NCI-H1417 treated with DMSO at 0.1 percent for 48 hours (cell line): Measurements from ENCODE around the gene KNCN.

Source experiments
- DNase-seq: peaks from one replicate; lab custom pipeline; 2025; lab: John Stamatoyannopoulos, UW

KNCN gene

DNA sequence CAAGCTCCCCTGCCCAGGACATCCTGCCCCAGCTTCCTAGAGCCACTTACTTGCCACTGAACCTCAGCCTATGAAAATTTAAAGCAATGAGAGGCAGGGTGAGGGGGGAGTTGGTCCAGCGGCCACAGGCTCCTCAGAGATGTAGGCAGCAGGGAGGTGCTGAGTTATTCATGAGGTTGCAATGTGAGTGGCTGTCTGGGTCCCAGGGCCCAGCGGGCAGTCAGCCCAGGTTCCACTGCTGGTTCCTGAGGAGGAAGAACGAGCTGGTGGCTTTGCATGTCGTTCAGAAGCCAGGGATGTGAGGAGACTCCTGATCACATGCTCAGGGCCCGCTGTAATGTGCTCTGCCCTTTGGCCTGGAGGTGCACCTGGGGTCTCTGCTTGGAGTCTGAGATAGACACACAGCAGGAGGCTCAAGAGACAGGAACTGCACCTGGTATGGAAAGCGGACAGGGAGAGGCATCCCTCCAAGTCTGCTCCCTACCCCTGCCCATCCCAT, at the start of gene KNCN:
TSS of gene KNCN (minus strand) at position 51 of the 499 bp plus-strand sequence. CDS start 432 bp downstream, outside the sequence.
- no peak for DNase-seq

DNA sequence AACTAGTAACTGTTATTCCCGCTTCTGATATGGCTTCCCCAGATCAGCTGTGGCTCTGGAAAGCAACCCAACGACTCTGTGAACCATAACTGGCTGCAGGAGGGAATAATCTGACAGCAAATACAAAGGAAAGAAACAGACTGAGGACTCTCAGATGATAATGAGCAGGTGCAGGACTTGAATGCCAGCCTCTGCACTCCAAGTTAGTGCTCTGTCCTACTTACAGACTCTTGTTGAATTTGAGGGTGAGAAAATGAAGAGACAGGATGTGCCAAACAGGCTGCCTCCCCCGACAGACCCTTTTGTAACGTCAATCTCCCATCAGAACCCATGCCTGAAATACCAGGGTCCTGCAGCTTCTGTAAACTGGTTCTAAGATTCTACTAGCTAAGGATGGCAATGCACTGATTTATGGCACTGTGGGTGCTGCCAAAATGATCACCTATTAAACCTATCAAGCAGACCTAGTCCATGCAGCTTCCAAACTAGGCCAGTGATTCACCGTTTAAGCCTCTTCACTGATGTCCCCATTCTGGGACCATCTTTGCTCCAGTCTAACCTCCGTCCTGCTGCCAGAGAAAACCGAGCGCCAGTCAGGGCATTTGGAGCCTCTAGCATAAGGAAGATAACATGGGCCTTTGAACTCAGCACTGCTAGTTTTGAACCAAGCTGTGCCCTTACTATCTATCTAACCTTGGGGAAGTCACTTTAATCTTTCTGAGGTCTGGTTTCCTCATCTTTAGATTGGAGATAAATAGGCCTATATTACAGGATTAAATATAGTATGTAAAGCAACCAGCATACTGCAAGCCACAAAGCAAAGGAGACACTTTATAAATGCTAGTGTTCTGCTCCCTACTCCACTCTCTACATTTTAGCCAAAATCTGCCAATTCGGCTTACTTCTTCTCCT, 47.9 kb upstream of the KNCN start:
- no peak for DNase-seq

DNA sequence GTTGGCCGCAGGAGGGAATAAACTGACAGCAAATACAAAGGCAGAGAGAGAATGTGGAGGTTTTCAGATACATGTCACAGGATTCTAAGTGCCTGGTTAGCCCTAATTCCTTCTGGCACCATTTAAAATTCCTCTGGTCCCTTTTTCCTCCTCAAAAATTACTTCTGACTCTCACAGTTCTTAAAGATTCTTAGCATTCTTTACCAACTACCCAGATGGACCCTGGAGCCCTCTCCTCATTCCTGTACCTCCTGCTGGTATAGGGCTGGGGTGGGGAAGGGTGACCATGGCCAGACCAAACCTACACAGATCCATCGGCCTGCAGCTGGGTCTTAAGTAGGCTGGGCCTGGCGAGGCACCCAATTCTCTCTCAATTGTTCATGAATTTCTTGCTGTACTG, 45.4 kb upstream of the KNCN start:
- DNase-seq: no peak

DNA sequence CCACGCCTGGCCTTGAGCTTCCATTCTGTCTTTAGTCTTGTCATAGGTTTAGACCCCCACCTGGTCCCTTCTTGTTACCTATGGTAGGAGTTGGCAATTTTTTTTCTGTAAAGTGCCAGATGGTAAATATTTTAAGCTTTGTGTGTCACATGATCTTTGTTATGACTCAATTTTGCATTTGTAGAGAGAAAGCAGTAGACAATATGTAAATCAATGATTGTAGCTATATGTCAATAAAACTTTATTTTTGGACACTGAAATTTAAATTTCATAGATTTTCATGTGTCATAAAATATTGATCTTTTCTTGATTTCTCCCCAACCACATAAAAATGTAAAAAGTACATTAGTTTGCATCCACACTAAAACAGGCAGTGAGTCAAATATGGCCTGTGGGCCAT, 44.6 kb upstream of the KNCN start:
- no peak for DNase-seq

DNA sequence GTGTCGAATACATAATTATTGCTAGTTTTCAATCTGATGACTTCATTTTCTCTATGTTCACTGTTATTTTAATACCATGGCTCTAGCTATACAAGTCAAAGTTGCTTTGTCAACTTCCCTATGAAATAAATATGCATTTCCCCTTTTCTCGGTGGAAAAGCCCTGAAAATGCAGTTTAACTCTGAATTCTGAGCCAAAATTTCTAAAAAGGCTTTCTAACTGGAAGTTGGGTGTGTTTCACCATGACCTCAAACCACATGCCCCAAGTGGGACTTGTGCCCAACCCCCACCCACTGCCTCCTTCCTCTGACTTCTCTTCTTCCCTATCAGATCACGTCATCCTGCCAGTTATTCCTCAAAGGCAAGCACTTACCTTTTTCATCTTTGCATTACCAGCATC, 43.7 kb upstream of the KNCN start:
- no peak for DNase-seq

DNA sequence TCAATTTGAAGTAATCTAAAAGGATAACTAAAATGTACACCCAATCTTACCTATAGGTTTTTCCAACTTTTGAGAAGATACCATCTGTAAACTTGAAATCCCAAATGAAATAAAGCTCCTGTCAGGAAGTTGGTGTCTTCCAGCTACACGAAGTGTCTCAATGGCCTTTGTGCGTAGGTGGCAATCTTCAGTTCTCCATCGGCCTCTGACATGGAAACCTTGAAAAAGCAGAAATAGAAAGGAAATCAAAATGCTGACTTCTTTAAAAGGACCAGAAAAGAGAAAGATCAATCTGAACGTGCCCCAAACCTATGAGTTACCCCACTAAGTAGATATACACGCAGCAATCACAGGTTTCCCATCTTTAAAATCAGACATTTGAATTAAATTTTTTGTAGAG, 42.6 kb upstream of the KNCN start:
- DNase-seq: no peak

DNA sequence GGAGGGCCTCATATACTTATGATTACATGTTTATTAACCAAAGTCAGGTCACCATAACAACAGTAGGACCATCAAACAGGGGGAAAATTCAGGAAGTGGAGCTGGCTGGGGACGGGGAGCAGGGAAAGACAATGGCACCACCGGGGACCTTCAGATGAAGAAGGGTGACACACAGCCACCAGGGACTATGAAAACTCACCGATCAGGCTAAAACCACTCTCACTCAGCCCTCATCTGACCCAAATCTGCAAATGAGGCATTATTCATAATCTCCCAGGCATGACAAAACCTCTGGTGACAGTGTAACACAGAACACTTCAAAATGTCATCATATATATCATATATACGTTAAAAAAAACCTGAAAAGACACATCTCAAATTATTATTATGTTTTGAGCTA, 41.4 kb upstream of the KNCN start:
- no peak for DNase-seq

DNA sequence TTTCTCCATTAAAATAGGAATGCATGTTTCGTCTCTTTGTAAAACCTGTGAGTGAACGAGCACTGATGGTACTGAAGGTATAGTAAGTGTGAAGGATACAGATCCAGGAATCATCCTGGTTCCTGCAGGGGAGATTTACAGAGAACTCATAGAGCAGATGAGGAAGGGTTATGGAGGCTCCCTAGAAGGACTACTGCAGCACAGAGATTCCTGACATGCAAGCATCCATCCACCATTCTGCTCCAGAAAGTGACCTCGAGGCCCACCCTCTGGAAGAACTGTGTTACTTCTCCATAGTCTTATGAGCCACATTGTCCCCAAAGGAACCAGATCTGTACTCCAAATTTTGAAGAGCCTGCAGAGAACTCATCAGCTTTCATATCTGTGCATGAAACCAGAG, 38.1 kb upstream of the KNCN start:
- DNase-seq: no peak

DNA sequence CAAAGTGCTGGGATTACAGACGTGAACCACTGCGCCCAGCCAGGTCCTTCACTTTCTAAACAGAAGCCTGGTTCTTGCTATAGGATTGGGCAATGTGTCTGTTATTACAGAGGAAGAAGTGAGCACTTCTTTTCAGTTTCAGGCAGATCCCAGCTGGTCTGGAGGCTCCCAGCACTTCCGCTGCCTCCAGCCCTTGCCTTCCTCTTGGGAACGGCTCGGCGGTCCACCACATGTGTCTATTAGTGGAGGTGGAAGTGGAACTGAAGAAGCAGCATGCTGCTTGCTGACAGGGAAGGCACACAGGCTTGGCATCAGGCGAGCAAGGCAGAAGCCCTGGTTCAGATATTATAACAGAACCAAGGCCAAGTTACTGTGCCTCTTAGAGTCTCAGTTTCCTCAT, 35.6 kb upstream of the KNCN start:
- DNase-seq: no peak

DNA sequence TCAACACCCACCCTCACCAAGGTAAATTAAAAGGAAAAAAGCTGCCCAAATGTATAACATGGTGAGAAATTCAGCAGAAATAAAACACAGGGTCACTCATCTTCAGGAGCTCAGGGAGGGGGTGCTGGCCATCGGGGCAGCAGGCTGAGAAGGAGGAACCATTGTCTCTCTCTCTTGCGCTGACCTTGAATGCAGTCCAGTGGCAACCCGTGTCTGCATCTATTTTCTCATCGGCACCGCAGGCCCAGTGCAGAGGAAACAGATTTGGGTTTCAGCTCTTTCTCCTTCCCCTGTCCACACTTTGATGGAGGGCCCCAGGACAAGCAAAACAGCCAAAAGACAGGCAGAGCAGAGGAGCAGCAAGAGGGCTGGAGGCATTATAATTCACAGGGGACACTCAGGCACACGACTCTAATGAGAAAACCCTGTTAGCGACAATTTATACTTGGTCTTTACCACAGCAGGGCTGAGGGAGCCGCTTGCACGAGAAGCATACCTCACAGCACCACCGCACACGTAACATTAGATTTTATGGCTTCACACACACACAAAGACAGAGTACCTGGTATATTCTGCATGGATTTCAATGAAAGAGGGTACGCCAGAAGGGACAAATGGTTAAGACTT, 34.0 kb upstream of the KNCN start:
- DNase-seq: no peak

DNA sequence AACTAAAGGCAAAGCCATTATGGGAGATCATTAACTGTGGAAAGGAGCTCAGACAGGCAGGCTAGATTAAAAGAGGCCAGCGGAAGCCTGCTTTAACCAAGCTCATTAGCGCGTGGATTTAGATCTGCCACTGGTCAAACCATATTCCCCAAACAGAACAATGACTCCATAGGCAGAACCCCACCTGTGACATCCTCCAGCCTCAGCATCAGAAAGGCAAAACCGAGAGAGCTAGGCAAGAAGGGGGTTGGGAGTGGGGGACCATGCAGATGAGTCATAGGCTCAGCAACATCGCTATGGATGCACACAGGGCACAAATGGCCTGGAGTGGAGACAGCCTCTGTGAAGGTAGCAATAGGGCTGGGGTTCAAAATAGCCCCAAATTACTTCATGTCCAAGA, 32.0 kb upstream of the KNCN start:
- DNase-seq: no peak

DNA sequence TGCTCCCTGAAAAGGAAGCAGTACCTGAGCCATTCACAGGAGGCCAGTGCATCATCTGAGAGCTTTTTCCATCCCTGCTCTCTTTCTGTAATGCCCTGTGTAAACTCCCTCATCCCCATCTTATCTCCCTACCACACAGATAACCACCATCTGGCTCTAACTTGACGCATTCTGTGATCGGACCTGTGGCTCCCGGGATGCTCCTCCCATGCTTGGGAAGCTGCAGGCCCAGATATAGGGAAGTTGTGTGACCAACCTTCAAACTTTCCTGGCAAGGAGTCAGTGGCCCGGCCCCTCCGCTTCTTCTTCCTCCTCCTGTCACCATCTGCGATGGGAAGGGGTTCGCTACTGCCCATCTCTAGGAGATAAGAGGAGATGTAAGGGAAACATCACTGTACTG, 31.5 kb upstream of the KNCN start:
- no peak for DNase-seq

DNA sequence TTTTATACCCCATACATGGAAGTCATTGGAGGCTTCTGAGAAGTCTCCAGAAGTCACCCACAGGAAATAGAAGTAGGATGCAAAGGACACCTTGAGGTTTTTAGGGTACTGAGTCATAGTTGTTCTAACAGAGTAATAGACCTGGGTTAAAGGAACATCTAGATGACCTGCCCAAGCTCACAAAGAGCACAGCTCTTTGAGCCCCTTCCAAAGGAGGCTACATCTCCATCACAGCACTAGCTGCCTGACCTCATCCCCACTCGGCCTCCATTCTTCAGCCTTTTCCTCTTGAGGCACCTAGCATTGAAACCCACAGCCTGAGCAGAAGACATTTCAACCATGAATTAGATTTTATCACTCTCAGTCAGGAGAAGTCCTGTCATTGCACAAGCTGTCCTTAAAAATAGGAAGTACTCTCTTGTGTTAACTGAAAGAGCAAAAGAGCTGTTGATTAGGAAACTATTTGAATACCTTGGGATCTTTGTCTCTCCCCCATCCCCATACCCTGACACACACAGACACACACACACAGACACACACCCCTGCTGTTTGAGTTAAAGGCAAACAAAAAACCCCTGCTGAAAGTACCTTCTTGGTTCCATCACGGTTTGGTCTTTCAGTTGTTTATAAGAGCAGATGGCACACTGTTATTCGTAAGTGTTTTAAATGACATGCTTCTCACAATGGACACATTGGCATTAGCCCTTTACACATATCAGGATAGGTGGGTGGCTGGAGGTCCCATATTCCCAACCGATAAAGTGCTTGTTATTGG, 30.4 kb upstream of the KNCN start:
- no peak for DNase-seq

DNA sequence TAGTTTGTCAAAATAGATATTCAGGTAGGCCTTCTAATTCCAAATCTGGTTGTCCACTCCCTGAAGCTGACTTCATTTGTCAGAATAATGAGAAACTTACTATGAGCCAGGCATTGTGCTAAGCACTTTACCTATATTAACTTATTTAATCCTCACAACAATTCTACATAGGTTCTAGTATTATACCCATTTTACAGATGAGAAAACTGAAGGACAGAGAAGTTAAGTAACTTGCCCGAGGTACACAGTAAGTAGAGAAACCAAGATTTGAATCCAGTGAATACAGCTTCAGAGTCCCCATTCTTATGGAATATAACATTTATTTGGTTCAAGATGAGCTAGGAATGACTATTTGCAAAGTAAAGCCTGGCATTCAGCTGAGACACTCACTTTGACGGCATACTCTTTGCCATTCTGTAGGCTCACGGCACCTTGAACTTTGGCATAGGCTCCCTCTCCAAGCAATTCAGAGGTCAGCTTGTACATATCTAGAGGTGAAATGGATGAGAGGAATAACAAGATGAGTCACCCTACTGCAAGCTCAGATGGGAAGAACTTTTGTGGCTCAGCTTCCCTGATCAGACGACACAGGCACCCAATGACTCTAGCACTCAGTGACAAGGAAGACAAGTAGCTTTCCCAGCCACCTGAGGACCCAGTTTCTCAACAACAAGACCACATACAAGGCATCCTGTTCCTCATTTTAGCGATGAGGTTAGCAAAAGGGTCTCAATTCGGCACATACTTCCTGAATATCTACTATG, 28.9 kb upstream of the KNCN start:
- DNase-seq: no peak

DNA sequence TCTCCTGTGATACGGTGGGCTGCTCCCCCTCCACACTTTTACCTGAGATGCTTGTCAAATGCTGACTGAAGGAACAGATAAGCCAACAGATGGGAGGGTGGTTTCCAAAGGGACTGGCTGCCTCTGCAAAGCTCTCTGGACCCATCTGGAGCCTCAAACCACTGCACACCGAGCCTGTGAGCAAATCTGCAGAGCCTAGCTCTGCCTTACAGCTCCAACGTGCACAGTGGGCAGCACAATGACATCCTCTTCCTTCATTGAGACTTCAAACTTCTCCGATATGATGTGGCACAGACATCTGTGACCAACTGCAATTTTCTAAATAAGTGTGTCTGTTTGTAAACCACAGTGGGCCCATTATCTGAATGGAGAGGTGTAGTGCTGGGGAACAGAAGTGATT, 26.2 kb upstream of the KNCN start:
- DNase-seq: no peak

DNA sequence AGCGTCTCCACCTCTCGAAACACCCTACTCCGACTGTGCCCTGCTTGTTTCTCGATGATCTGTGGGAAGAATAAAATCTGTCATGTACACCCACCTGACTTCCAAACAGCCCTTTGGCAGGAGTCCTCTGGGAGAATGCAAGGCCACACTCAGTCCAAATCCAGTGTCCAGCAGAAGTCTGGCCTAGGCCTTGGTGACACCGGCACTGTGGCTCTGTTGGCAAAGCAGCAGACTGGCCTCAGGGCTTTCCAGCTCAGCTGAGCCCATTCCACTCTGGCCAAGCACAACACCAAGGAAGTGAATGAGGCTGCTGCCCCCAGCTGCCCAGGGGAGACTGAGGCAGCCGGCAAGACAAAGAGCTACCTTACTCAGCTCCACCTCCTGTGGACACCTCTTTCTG, 25.1 kb upstream of the KNCN start:
- DNase-seq: no peak

DNA sequence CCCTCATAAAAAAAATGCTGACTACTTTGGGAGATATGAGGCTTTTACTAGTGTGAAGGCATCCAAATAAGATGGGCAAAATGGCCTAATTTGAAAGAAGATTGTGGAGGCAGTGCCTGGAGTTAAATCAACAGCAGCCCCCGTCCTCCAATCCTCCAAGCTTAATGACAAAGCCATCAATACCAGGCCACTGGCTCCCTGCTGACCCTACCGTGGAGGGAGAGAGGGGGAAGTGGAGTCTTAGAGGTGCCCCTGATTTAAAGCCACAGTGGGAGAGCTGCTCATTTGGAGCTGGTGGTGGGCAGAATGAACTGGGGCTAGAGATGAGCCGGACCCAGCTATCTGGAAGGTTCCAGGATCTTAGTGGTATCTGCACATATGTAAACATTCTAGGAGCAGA, 24.3 kb upstream of the KNCN start:
- no peak for DNase-seq

DNA sequence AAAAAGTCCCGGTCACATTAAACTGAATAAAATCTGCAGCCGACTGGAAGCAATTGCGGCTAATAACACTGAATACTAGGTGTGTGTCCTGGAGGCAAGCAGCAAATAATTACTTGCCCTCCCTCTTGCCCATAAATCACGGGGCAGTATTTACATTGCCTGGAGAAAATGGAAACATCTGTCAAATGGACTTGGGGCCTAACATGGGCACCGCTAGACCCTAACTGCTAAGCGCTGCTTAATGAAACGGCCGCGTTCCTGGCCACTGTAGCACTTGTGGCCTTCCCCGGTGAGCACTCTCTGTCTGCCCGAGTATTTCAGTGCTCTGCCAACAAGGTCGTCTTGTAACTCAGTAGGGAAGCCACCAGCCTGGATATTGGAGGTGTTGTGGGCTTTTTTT, 23.9 kb upstream of the KNCN start:
- DNase-seq: peak; percentile 93

DNA sequence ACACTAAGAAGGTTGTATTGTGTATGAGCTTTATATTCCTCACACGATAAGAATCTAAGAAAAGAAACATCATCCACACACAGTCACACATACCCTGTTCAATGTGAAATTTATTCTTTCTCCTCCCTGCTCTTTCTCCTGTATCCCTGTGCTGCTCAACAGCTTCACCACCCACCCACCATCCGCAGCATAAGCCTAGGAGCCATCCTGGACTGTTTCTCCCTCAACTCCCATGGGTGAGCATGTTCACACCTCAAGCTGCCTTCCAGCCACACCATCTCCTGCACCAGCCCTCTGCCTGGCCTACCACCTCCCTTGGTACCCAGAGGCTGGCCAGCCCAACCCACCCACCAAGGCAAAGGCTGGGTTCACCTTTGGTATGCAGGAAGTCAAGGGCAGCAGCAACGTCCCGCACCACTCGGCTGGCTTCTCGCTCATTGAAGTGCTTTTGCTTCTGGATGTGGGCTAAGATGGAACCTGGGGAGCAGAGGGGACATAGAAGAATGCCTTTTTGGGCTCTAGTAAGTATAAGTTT, 20.3 kb upstream of the KNCN start:
- DNase-seq: no peak

DNA sequence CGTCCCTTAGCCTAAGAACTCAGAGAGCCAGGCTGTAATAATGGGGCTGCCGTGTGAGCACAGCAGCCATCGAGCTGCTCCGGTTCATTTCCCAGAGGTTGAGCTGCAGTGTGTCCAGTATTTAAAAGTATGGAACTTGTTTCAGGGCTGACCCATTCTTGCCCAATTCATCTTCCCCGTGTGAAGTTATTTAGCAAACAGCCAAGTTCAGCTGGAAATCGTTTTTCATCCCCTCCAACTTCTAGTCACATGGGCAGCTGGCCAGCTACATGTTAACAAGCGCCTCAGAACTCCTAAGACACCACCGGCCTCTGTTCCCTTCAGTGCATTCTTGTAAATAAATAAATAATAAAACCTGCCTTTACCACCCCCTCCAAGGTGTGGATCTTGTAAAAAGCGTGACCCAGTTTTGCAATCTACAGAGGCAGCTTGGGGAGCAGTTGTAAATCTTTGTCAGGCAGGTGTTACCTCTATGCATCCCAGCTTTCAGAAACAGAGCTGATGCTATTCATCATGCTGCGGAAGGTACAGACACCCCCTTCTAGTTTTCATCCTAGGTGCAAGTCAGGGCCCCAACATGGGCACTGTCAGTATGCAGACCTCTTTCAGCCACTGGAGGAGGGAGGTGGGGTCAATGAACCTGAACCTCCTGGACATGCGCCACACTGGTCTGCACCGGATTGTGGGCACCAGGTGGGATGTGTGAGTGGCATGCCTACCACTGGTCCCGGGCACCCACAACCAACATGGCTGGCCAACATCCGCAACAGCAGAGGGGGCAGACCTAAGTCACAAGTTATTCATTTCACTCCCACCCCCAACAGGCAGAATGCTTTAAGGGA, 18.7 kb upstream of the KNCN start:
- DNase-seq: no peak

DNA sequence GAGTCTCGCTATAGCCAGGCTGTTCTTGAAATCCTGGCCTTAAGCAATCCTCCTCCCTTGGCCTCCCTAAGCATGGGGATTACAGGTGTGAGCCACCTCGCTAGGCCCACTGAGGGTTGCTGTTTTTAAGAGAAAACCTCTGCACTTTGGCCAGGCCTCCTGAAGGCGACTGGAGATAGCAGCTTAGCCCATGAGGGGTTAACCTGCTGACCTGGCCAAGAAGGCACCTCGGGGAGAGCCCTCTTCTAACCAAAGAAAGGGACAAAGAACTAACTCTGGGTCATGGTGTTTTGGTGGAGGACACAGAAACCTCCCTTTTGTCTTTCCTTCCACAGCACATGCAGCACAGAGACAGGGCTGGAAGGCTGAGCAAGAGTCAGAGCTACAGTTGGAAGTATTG, 17.7 kb upstream of the KNCN start:
- no peak for DNase-seq
